Measurements from ENCODE around the gene OSBPL6. TPM values are rescaled to one million over a fixed set of nuclear protein-coding genes. Genes with fewer than 3 reads are reported as not detected.
"Not testable (repeated sequence)": the region's sequence is repeated elsewhere in the genome, so short reads cannot be mapped to it uniquely, and the experiment has no call there.

OSBPL6 gene
- total and polyA plus RNA-seq, 2 donors (not counting 1 experiment from before 2014, with no cell fraction given): 0.06 TPM; not detected in 1

- TF ChIP-seq CTCF (IDR thresholded peaks at IDR 0.05) (no peak), EZH2 (IDR thresholded peaks at IDR 0.05; ENCODE audit: borderline replicate concordance, insufficient read depth, low read depth, low read length, poor library complexity, severe bottlenecking) (no peak)
- Histone ChIP-seq H3K79me2 (ENCODE audit: control insufficient read depth, insufficient read depth, low read length) (no peaks in the 10 kb centered on the region), H2AFZ (ENCODE audit: insufficient read depth, low read depth, low read length, poor library complexity, severe bottlenecking) (no peak overlapping the region), H3K4me2 (replicated peaks; ENCODE audit: low read depth, low read length, poor library complexity, severe bottlenecking) (no peak overlapping the region), H3K4me1 (ENCODE audit: control insufficient read depth in 2 of 2, insufficient read depth in 2 of 2, low read length in 2 of 2) (no peaks in the 10 kb centered on the region), H3K36me3 (replicated peaks in 1 of 2; ENCODE audit: control extremely low read depth in 1 of 2, control insufficient read depth in 1 of 2, extremely low read depth in 1 of 2, insufficient read depth in 2 of 2, low read length in 1 of 2) (no peaks in the 10 kb centered on the region), H3K27me3 (replicated peaks in 1 of 4; ENCODE audit: control extremely low read depth in 1 of 4, control insufficient read depth in 3 of 4, insufficient read depth in 4 of 4, low read length in 3 of 4) (peaks cover 0 to 5% (median 0%) of the 10 kb centered on the region in 4 experiments), H3K9ac (ENCODE audit: low read length) (no peak overlapping the region), H3K27ac (ENCODE audit: low read length in 2 of 2) (no peak overlapping the region), H3K9me3 (ENCODE audit: control extremely low read depth in 1 of 3, control insufficient read depth in 2 of 3, insufficient read depth in 1 of 3, low read length in 2 of 3) (no peaks in the 10 kb centered on the region), H3K4me3 (ENCODE audit: control extremely low read depth in 1 of 5, extremely low read depth in 1 of 5, insufficient read depth in 1 of 5, low read depth in 2 of 5, low read length in 4 of 5) (no peak overlapping the region), H4K20me1 (ENCODE audit: control insufficient read depth, insufficient read depth, low read length, poor library complexity, severe bottlenecking) (no peaks in the 10 kb centered on the region)
- no peak overlapping the region for H3K27ac Mint-ChIP-seq
- ATAC-seq (ENCODE audit: low read depth): no peak
- no CpG with 5 or more reads among the region's 1 CpG for WGBS (ENCODE audit: insufficient coverage)
- no peaks in the 10 kb centered on the region for H3K9me3 Mint-ChIP-seq (ENCODE audit: insufficient read depth)
- no peak for DNase-seq
- H3K27me3 Mint-ChIP-seq: peaks cover 7% of the 10 kb centered on the region
- ChIA-PET POLR2A (no interaction called here), CTCF (no interaction called here)
- intact Hi-C loops (cut with micrococcal nuclease): no loop called here
- no peak overlapping the region for H3K4me3 Mint-ChIP-seq
- H3K4me1 Mint-ChIP-seq: no peaks in the 10 kb centered on the region
Observed at GRCh38 chr2:178173657-178174056, 20.7 kb upstream of the OSBPL6 start.

- no peak overlapping the region for H3K4me3 Mint-ChIP-seq
- no peaks in the 10 kb centered on the region for H3K4me1 Mint-ChIP-seq
- H3K27ac ChIP-seq (ENCODE audit: low read length in 2 of 2): no peak overlapping the region
- no peaks in the 10 kb centered on the region for H3K9me3 Mint-ChIP-seq (ENCODE audit: insufficient read depth)
- ATAC-seq (ENCODE audit: low read depth) (no peak), DNase-seq (no peak)
- peaks cover 9% of the 10 kb centered on the region for H3K27me3 Mint-ChIP-seq
- no peak overlapping the region for H3K27ac Mint-ChIP-seq
- intact Hi-C loops (cut with micrococcal nuclease): no loop called here
- no peaks in the 10 kb centered on the region for H3K79me2 ChIP-seq (ENCODE audit: control insufficient read depth, insufficient read depth, low read length)
- H4K20me1 ChIP-seq (ENCODE audit: control insufficient read depth, insufficient read depth, low read length, poor library complexity, severe bottlenecking): no peaks in the 10 kb centered on the region
- H3K27me3 ChIP-seq (replicated peaks in 1 of 4; ENCODE audit: control extremely low read depth in 1 of 4, control insufficient read depth in 3 of 4, insufficient read depth in 4 of 4, low read length in 3 of 4): peaks cover 0 to 5% (median 0%) of the 10 kb centered on the region in 4 experiments
- ChIA-PET POLR2A (no interaction called here), CTCF (no interaction called here)
- 92% methylated on average over 1 of the region's 1 CpG for WGBS (ENCODE audit: insufficient coverage)
- H3K4me2 ChIP-seq (replicated peaks; ENCODE audit: low read depth, low read length, poor library complexity, severe bottlenecking): no peak overlapping the region
- H3K9ac ChIP-seq (ENCODE audit: low read length): no peak overlapping the region
- no peaks in the 10 kb centered on the region for H3K9me3 ChIP-seq (ENCODE audit: control extremely low read depth in 1 of 3, control insufficient read depth in 2 of 3, insufficient read depth in 1 of 3, low read length in 2 of 3)
- no peak for TF ChIP-seq CTCF (IDR thresholded peaks at IDR 0.05)
- no peak for TF ChIP-seq EZH2 (IDR thresholded peaks at IDR 0.05; ENCODE audit: borderline replicate concordance, insufficient read depth, low read depth, low read length, poor library complexity, severe bottlenecking)
- no peak overlapping the region for H2AFZ ChIP-seq (ENCODE audit: insufficient read depth, low read depth, low read length, poor library complexity, severe bottlenecking)
- no peaks in the 10 kb centered on the region for H3K4me1 ChIP-seq (ENCODE audit: control insufficient read depth in 2 of 2, insufficient read depth in 2 of 2, low read length in 2 of 2)
- H3K4me3 ChIP-seq (ENCODE audit: control extremely low read depth in 1 of 5, extremely low read depth in 1 of 5, insufficient read depth in 1 of 5, low read depth in 2 of 5, low read length in 4 of 5): no peak overlapping the region
- H3K36me3 ChIP-seq (replicated peaks in 1 of 2; ENCODE audit: control extremely low read depth in 1 of 2, control insufficient read depth in 1 of 2, extremely low read depth in 1 of 2, insufficient read depth in 2 of 2, low read length in 1 of 2): no peaks in the 10 kb centered on the region
Observed at GRCh38 chr2:178177066-178177679, 17.1 kb upstream of the OSBPL6 start.

GRCh38 chr2:178180648-178181047 lies 13.7 kb upstream of the OSBPL6 start:
- H3K4me1 Mint-ChIP-seq; CTCF ChIA-PET; H4K20me1 ChIP-seq (ENCODE audit: control insufficient read depth, insufficient read depth, low read length, poor library complexity, severe bottlenecking); H3K9me3 Mint-ChIP-seq (ENCODE audit: insufficient read depth); H3K4me1 ChIP-seq (ENCODE audit: control insufficient read depth in 2 of 2, insufficient read depth in 2 of 2, low read length in 2 of 2); DNase-seq; H3K36me3 ChIP-seq (replicated peaks in 1 of 2; ENCODE audit: control extremely low read depth in 1 of 2, control insufficient read depth in 1 of 2, extremely low read depth in 1 of 2, insufficient read depth in 2 of 2, low read length in 1 of 2); POLR2A ChIA-PET; H2AFZ ChIP-seq (ENCODE audit: insufficient read depth, low read depth, low read length, poor library complexity, severe bottlenecking); intact Hi-C loops (cut with micrococcal nuclease); H3K27me3 ChIP-seq (replicated peaks in 1 of 4; ENCODE audit: control extremely low read depth in 1 of 4, control insufficient read depth in 3 of 4, insufficient read depth in 4 of 4, low read length in 3 of 4); H3K79me2 ChIP-seq (ENCODE audit: control insufficient read depth, insufficient read depth, low read length); H3K4me2 ChIP-seq (replicated peaks; ENCODE audit: low read depth, low read length, poor library complexity, severe bottlenecking); H3K27ac ChIP-seq (ENCODE audit: low read length in 2 of 2); H3K9me3 ChIP-seq (ENCODE audit: control extremely low read depth in 1 of 3, control insufficient read depth in 2 of 3, insufficient read depth in 1 of 3, low read length in 2 of 3); H3K4me3 Mint-ChIP-seq; H3K9ac ChIP-seq (ENCODE audit: low read length); ATAC-seq (ENCODE audit: low read depth); H3K4me3 ChIP-seq (ENCODE audit: control extremely low read depth in 1 of 5, extremely low read depth in 1 of 5, insufficient read depth in 1 of 5, low read depth in 2 of 5, low read length in 4 of 5); H3K27ac Mint-ChIP-seq: not testable (repeated sequence)
- no CpG with 5 or more reads among the region's 2 CpGs for WGBS (ENCODE audit: insufficient coverage)
- peaks cover 25% of the 10 kb centered on the region for H3K27me3 Mint-ChIP-seq
